NCI-H526 treated with DMSO at 0.1 percent for 48 hours (cell line): ENCODE measurements around the gene RTN4RL2.

Experiments used
- DNase-seq: peaks from one replicate; lab custom pipeline; 2025; lab: John Stamatoyannopoulos, UW

The RTN4RL2 gene

GRCh38 chr11:57460022-57460757 lies at the start of gene RTN4RL2:
TSS of gene RTN4RL2 (plus strand) at chr11:57460528. CDS start at chr11:57460866, 338 bp downstream.
- DNase-seq: peak; percentile 24

- no peak for DNase-seq
Measured at GRCh38 chr11:57413681-57414080, 46.6 kb upstream of the RTN4RL2 start.

- no peak for DNase-seq
Measured at GRCh38 chr11:57414612-57415212, 45.6 kb upstream of the RTN4RL2 start.

- no peak for DNase-seq
Measured at GRCh38 chr11:57416436-57416835, 43.9 kb upstream of the RTN4RL2 start.

GRCh38 chr11:57417056-57417455 lies 43.3 kb upstream of the RTN4RL2 start:
- DNase-seq: no peak

GRCh38 chr11:57418131-57418530 lies 42.2 kb upstream of the RTN4RL2 start:
- no peak for DNase-seq

- no peak for DNase-seq
Measured at GRCh38 chr11:57419146-57419545, 41.2 kb upstream of the RTN4RL2 start.

GRCh38 chr11:57421066-57421465 lies 39.3 kb upstream of the RTN4RL2 start:
- DNase-seq: no peak

- no peak for DNase-seq
Measured at GRCh38 chr11:57421805-57422204, 38.5 kb upstream of the RTN4RL2 start.

- no peak for DNase-seq
Measured at GRCh38 chr11:57422669-57423068, 37.7 kb upstream of the RTN4RL2 start.

- DNase-seq: no peak
Measured at GRCh38 chr11:57424137-57424791, 36.1 kb upstream of the RTN4RL2 start.

- no peak for DNase-seq
Measured at GRCh38 chr11:57424792-57425564, 35.4 kb upstream of the RTN4RL2 start.

- no peak for DNase-seq
Measured at GRCh38 chr11:57425565-57426438, 34.5 kb upstream of the RTN4RL2 start.

GRCh38 chr11:57426439-57426928 lies 33.8 kb upstream of the RTN4RL2 start:
- DNase-seq: no peak

GRCh38 chr11:57426929-57427726 lies 33.2 kb upstream of the RTN4RL2 start, which contains the start of gene SLC43A3:
TSS of gene SLC43A3 (minus strand) at chr11:57427121. CDS start at chr11:57426172, 949 bp downstream.
- DNase-seq: no peak

GRCh38 chr11:57427727-57428082 lies 32.6 kb upstream of the RTN4RL2 start:
- DNase-seq: no peak

- no peak for DNase-seq
Measured at GRCh38 chr11:57428643-57429042, 31.7 kb upstream of the RTN4RL2 start.

GRCh38 chr11:57429946-57430345 lies 30.4 kb upstream of the RTN4RL2 start:
- DNase-seq: no peak

- no peak for DNase-seq
Measured at GRCh38 chr11:57430952-57431351, 29.4 kb upstream of the RTN4RL2 start.

- DNase-seq: no peak
Measured at GRCh38 chr11:57432149-57432561, 28.2 kb upstream of the RTN4RL2 start.
